ENCODE data around the gene MROH7. TPM values are rescaled to one million over a fixed set of nuclear protein-coding genes. Genes with fewer than 3 reads are reported as not detected.

Gene MROH7
- total RNA-seq, 1 experiment from 2014 or later: 0.13 TPM

DNA sequence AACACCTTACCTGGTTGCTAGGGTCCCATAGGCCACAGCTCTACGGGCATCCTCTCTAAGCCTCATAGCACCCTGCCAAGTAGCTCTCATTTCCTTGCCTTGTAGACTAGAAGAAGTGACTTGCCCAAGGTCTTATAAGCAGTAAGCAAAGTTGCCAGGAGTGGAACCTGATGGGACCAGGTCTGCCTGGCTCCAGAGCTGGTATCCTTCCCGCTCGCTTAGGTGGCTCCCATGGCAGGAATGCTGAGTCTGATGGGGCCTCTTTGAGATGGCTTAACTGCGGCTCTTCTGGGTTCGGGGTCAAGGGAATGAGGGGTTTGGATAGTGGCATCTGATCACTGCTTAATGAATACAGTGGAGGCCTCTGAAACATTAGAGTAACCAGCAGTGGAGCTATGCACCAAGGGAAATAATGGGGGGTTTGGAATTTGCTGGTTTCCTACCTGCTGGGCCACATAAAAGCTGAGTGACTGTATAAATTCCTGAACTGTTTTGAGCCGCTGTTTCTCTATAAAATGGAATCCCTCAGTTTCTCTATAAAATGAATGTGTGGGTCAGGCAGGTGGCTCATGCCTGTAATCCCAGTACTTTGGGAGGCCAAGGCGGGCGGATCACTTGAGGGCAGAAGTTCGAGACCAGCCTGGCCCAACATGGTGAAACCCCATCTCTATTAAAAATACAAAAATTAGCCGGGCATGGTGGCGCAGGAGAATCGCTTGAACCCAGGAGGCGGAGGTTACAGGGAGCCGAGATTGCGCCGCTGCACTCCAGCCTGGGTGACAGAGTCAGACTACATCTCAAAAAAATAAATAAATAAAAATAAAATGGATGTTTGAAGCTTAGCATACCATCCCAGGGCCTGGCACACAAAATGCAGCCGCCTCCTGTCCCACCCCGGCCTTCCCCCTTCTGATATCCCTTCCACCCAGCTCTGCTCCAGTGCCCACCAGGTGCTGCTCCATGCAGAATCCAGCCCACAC lies 30.7 kb upstream of the MROH7 start:
- Mint-ChIP-seq H3K27me3 (ENCODE audit: low read depth) (no peaks in the 10 kb centered on the region), H3K36me3 (no peaks in the 10 kb centered on the region), H3K4me1 (peaks cover 24% of the 10 kb centered on the region), H3K4me3 (no peak overlapping the region), H3K9me3 (no peaks in the 10 kb centered on the region), H3K27ac (no peak overlapping the region)
- ChIA-PET CTCF (interaction anchor here (0.6 to 2.1 kb wide), 4 partner anchors 40 to 111 kb away, joined by 3 to 12 read pairs (median 4); partner anchors contain the start of gene ACOT11), POLR2A (no interaction called here)
- DNase-seq (ENCODE audit: low spot score): peak; percentile 11
- TF ChIP-seq ZNF416 (CRISPR knock-in tag; IDR thresholded peaks at IDR 0.05) (no peak), ZNF263 (CRISPR knock-in tag; IDR thresholded peaks at IDR 0.05; ENCODE audit: low read depth) (no peak), ETV6 (CRISPR knock-in tag; IDR thresholded peaks at IDR 0.05) (no peak), PRRX2 (CRISPR knock-in tag; IDR thresholded peaks at IDR 0.05) (no peak), ZNF232 (CRISPR knock-in tag; IDR thresholded peaks at IDR 0.05) (no peak), CBFB (CRISPR knock-in tag; IDR thresholded peaks at IDR 0.05; ENCODE audit: low read depth) (no peak), SOX15 (CRISPR knock-in tag; IDR thresholded peaks at IDR 0.05) (no peak)
- TF ChIP-seq, protein P1, sequence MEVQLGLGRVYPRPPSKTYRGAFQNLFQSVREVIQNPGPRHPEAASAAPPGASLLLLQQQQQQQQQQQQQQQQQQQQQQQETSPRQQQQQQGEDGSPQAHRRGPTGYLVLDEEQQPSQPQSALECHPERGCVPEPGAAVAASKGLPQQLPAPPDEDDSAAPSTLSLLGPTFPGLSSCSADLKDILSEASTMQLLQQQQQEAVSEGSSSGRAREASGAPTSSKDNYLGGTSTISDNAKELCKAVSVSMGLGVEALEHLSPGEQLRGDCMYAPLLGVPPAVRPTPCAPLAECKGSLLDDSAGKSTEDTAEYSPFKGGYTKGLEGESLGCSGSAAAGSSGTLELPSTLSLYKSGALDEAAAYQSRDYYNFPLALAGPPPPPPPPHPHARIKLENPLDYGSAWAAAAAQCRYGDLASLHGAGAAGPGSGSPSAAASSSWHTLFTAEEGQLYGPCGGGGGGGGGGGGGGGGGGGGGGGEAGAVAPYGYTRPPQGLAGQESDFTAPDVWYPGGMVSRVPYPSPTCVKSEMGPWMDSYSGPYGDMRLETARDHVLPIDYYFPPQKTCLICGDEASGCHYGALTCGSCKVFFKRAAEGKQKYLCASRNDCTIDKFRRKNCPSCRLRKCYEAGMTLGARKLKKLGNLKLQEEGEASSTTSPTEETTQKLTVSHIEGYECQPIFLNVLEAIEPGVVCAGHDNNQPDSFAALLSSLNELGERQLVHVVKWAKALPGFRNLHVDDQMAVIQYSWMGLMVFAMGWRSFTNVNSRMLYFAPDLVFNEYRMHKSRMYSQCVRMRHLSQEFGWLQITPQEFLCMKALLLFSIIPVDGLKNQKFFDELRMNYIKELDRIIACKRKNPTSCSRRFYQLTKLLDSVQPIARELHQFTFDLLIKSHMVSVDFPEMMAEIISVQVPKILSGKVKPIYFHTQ (CRISPR knock-in tag; IDR thresholded peaks at IDR 0.05): no peak
- TF ChIP-seq, protein P2, sequence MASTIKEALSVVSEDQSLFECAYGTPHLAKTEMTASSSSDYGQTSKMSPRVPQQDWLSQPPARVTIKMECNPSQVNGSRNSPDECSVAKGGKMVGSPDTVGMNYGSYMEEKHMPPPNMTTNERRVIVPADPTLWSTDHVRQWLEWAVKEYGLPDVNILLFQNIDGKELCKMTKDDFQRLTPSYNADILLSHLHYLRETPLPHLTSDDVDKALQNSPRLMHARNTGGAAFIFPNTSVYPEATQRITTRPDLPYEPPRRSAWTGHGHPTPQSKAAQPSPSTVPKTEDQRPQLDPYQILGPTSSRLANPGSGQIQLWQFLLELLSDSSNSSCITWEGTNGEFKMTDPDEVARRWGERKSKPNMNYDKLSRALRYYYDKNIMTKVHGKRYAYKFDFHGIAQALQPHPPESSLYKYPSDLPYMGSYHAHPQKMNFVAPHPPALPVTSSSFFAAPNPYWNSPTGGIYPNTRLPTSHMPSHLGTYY (CRISPR knock-in tag; IDR thresholded peaks at IDR 0.05): no peak
- ATAC-seq: peak; percentile 14

DNA sequence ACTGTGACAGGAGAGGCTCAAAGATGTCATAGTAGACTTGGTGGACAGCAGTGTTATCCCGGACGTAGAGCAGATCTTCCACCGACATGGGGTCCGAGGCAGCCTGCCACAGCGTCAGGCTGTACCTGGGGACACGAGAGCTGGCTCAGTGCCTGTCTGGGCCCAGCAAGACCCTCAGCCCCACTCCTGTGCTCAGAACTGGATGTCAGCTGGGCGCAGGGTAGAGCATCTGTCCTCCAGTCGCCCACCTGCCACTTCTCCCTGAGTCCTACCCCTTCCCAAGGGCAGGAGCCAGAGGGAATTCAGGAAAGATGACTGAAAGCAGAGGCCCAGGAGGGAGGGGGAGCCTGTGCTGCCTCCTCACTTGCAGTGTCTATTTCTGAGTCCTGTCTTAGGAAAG lies 30.0 kb upstream of the MROH7 start:
- H3K36me3 Mint-ChIP-seq: no peaks in the 10 kb centered on the region
- no peaks in the 10 kb centered on the region for H3K9me3 Mint-ChIP-seq
- no peak for ATAC-seq
- H3K27ac Mint-ChIP-seq: no peak overlapping the region
- H3K4me3 Mint-ChIP-seq: no peak overlapping the region
- DNase-seq (ENCODE audit: low spot score): no peak
- H3K4me1 Mint-ChIP-seq: peaks cover 24% of the 10 kb centered on the region
- H3K27me3 Mint-ChIP-seq (ENCODE audit: low read depth): no peaks in the 10 kb centered on the region
- ChIA-PET CTCF (interaction anchor here (0.6 to 2.1 kb wide), 3 partner anchors 64 to 215 kb away, joined by 3 to 12 read pairs (median 3); partner anchors contain the start of gene ACOT11), POLR2A (no interaction called here)
- TF ChIP-seq, protein P3, sequence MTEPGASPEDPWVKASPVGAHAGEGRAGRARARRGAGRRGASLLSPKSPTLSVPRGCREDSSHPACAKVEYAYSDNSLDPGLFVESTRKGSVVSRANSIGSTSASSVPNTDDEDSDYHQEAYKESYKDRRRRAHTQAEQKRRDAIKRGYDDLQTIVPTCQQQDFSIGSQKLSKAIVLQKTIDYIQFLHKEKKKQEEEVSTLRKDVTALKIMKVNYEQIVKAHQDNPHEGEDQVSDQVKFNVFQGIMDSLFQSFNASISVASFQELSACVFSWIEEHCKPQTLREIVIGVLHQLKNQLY (CRISPR knock-in tag; IDR thresholded peaks at IDR 0.05): no peak
- TF ChIP-seq NR3C1 (CRISPR knock-in tag; conservative IDR thresholded peaks at IDR 0.05; ENCODE audit: low read depth) (no peak), ZNF121 (CRISPR knock-in tag; IDR thresholded peaks at IDR 0.05) (no peak), GABPB1 (CRISPR knock-in tag; IDR thresholded peaks at IDR 0.05) (no peak), ZNF671 (CRISPR knock-in tag; IDR thresholded peaks at IDR 0.05) (no peak), MXD4 (CRISPR knock-in tag; IDR thresholded peaks at IDR 0.05; ENCODE audit: borderline replicate concordance) (no peak), ZNF219 (CRISPR knock-in tag; IDR thresholded peaks at IDR 0.05; ENCODE audit: borderline replicate concordance) (no peak), PRRX2 (CRISPR knock-in tag; IDR thresholded peaks at IDR 0.05) (no peak)
- TF ChIP-seq, protein P4, sequence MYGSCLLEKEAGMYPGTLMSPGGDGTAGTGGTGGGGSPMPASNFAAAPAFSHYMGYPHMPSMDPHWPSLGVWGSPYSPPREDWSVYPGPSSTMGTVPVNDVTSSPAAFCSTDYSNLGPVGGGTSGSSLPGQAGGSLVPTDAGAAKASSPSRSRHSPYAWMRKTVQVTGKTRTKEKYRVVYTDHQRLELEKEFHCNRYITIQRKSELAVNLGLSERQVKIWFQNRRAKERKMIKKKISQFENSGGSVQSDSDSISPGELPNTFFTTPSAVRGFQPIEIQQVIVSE (CRISPR knock-in tag; IDR thresholded peaks at IDR 0.05; ENCODE audit: borderline replicate concordance): no peak
- TF ChIP-seq, protein P5, sequence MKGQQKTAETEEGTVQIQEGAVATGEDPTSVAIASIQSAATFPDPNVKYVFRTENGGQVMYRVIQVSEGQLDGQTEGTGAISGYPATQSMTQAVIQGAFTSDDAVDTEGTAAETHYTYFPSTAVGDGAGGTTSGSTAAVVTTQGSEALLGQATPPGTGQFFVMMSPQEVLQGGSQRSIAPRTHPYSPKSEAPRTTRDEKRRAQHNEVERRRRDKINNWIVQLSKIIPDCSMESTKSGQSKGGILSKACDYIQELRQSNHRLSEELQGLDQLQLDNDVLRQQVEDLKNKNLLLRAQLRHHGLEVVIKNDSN (CRISPR knock-in tag; IDR thresholded peaks at IDR 0.05): no peak
- TF ChIP-seq, protein P6, sequence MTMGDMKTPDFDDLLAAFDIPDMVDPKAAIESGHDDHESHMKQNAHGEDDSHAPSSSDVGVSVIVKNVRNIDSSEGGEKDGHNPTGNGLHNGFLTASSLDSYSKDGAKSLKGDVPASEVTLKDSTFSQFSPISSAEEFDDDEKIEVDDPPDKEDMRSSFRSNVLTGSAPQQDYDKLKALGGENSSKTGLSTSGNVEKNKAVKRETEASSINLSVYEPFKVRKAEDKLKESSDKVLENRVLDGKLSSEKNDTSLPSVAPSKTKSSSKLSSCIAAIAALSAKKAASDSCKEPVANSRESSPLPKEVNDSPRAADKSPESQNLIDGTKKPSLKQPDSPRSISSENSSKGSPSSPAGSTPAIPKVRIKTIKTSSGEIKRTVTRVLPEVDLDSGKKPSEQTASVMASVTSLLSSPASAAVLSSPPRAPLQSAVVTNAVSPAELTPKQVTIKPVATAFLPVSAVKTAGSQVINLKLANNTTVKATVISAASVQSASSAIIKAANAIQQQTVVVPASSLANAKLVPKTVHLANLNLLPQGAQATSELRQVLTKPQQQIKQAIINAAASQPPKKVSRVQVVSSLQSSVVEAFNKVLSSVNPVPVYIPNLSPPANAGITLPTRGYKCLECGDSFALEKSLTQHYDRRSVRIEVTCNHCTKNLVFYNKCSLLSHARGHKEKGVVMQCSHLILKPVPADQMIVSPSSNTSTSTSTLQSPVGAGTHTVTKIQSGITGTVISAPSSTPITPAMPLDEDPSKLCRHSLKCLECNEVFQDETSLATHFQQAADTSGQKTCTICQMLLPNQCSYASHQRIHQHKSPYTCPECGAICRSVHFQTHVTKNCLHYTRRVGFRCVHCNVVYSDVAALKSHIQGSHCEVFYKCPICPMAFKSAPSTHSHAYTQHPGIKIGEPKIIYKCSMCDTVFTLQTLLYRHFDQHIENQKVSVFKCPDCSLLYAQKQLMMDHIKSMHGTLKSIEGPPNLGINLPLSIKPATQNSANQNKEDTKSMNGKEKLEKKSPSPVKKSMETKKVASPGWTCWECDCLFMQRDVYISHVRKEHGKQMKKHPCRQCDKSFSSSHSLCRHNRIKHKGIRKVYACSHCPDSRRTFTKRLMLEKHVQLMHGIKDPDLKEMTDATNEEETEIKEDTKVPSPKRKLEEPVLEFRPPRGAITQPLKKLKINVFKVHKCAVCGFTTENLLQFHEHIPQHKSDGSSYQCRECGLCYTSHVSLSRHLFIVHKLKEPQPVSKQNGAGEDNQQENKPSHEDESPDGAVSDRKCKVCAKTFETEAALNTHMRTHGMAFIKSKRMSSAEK (CRISPR knock-in tag; IDR thresholded peaks at IDR 0.05; ENCODE audit: borderline replicate concordance): no peak
- TF ChIP-seq, protein P7, sequence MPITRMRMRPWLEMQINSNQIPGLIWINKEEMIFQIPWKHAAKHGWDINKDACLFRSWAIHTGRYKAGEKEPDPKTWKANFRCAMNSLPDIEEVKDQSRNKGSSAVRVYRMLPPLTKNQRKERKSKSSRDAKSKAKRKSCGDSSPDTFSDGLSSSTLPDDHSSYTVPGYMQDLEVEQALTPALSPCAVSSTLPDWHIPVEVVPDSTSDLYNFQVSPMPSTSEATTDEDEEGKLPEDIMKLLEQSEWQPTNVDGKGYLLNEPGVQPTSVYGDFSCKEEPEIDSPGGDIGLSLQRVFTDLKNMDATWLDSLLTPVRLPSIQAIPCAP (CRISPR knock-in tag; IDR thresholded peaks at IDR 0.05): no peak
- TF ChIP-seq, protein P8, sequence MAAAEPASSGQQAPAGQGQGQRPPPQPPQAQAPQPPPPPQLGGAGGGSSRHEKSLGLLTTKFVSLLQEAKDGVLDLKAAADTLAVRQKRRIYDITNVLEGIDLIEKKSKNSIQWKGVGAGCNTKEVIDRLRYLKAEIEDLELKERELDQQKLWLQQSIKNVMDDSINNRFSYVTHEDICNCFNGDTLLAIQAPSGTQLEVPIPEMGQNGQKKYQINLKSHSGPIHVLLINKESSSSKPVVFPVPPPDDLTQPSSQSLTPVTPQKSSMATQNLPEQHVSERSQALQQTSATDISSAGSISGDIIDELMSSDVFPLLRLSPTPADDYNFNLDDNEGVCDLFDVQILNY (CRISPR knock-in tag; IDR thresholded peaks at IDR 0.05): no peak

Measured in WTC11 (cell line).